ENCODE data around the gene SERPINB6. TPM values are rescaled to one million over a fixed set of nuclear protein-coding genes. Genes with fewer than 3 reads are reported as not detected.

SERPINB6 gene
- total and polyA plus RNA-seq, 9 of the 15 experiments (the other 6 are each of a cell fraction or from before 2014, with no cell fraction given): 86.6 to 211 (median 143) TPM

- TF ChIP-seq ZNF77 (CRISPR knock-in tag; IDR thresholded peaks at IDR 0.05) (no peak), CHAMP1 (IDR thresholded peaks at IDR 0.05) (no peak), HLTF (IDR thresholded peaks at IDR 0.05) (0 out of 2 replicates have a peak, but pooled peaks have one; percentile 5), KDM2B (CRISPR knock-in tag; IDR thresholded peaks at IDR 0.05) (peak; percentile 42), FOXA1 (IDR thresholded peaks at IDR 0.05; ENCODE audit: borderline replicate concordance) (no peak), FOS (IDR thresholded peaks at IDR 0.05; ENCODE audit: extremely low read depth, insufficient read length) (peak; percentile 28), ZNF436 (CRISPR knock-in tag; IDR thresholded peaks at IDR 0.05) (no peak), ESRRA (IDR thresholded peaks at IDR 0.05; ENCODE audit: borderline replicate concordance, low read depth) (peak; percentile 29; the same call in 1 of the 2 replicates), PYGO2 (tag; IDR thresholded peaks at IDR 0.05) (no peak), MECOM (CRISPR knock-in tag; IDR thresholded peaks at IDR 0.05) (peak; percentile 27; the same call in 1 of the 2 replicates), SETDB1 (IDR thresholded peaks at IDR 0.05; ENCODE audit: low read length) (no peak), ID3 (CRISPR knock-in tag; IDR thresholded peaks at IDR 0.05) (no peak), ID3 (tag; IDR thresholded peaks at IDR 0.05) (peak; percentile 81), SNIP1 (IDR thresholded peaks at IDR 0.05; ENCODE audit: low read depth) (no peak), FIP1L1 (IDR thresholded peaks at IDR 0.05; ENCODE audit: low read depth, low read length, poor library complexity, severe bottlenecking) (peak; percentile 94), ZNF354B (CRISPR knock-in tag; IDR thresholded peaks at IDR 0.05) (no peak), ZBTB9 (CRISPR knock-in tag; IDR thresholded peaks at IDR 0.05) (peak; percentile 89; the same call in 1 of the 2 replicates), TSHZ1 (CRISPR knock-in tag; IDR thresholded peaks at IDR 0.05) (no peak), IRF9 (tag; IDR thresholded peaks at IDR 0.05) (no peak), MEF2A (IDR thresholded peaks at IDR 0.05; ENCODE audit: control insufficient read depth, low read depth, low read length) (no peak)
Measured at GRCh38 chr6:2988426-2989331, 17.3 kb upstream of the SERPINB6 start (continued).

Data from K562 (cell line).